ENCODE results near the gene EGFL8.
"Not testable (repeated sequence)": the region's sequence is repeated elsewhere in the genome, so short reads cannot be mapped to it uniquely, and the experiment has no call there.

The EGFL8 gene

DNA sequence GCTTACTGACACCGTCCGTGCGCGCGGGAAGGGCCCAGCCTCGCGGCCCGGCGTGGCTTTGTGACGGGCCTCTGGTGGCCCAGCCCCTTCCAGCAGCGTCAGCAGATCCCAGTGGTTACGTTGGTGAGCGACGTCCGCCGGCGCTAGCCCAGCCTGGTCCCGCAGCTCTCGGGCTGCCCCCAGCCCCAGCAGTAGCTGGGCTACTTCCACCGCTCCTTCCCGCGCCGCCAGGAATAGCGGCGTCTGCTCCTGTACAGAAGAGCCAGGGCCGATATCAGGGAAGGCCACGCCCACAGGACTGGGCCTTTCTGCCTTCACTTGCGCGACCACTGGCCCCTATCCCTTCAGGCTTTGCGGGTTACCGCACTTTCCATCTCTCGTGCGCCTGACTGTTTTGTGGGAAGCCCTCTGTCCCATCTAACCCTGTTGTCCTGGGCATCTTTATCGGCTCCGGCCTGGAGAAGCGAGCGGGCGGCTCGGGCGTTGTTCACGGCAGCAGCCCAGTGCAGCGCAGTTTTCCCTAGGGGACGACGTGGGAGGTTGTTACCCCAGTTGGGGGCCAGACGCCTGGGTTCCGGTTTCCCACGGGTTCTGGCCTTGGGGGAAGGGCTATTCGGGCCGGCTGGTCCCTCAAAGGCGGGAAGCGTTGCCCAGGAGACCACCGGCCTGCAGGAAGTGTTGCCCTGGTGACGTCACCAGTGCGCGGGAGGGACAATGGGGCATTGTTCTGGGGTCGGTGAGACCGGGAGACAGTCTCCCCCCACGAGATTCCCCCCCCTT is 31.7 kb downstream of the EGFL8 start:
- peak in 1 of 2 donors; percentile 31 for DNase-seq (ENCODE audit: low read depth in 2 of 2)

DNA sequence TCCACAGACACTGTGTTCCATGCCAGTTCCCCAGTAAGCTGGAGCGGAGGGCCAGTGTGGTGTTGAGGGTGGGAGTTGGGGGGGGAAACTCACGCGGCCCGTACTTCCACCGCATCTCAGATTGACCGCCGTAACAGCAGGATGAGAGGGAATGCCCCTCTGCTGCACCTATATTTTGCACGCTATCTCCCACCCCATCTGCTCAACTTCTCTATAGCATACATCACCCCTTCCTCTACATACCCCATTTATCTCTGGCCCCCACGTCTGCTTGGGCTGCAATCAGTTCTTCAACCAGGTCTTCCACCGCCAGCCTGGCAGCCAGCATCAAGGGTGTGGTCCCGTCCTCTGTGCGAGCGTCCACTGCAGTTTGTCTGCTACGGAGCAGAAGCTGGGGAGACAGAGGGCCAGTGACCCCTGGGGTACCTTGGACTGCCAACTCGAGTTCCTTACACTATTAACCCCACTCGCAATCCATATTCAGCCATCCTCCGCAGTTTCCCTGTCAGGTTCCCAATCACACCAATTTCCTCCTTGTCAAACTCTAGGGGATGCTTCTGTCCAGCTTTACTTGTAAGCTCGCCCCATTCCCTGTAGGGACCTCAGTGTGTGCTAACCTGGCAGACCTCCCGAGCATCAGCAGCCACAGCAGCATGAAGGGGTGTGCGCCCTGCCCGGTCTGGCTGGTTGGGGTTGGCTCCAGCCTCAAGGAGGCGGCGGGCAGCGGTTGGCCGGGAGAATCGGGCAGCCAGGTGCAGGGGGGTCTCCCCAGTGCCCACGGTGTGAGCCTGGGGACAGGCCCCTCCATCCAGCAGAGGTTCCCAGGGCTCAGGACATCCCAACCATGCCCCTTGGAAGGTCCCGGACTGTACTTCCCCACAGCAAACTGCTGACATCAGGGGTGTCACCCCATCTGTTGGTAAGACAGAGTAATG is 32.6 kb downstream of the EGFL8 start:
- no peak for DNase-seq (ENCODE audit: low read depth in 2 of 2)

DNA sequence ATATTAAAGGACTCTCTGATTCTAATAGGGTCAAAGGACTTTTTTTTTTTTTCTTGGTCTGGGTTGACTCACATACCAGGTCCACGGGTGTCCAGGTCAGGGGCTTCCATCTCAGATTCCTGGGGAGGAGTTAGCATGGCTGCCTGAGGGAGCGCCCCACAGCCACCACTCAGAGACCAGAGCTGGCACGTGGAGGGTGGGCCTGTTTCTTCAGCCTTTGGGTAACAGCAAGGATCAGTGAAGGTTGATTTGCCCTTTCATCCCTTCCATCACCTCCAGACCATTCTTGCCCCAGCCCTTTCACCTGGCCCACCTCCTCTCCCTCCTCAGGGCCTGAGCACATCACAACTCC is 33.9 kb downstream of the EGFL8 start:
- DNase-seq (ENCODE audit: low read depth in 2 of 2): no peak

DNA sequence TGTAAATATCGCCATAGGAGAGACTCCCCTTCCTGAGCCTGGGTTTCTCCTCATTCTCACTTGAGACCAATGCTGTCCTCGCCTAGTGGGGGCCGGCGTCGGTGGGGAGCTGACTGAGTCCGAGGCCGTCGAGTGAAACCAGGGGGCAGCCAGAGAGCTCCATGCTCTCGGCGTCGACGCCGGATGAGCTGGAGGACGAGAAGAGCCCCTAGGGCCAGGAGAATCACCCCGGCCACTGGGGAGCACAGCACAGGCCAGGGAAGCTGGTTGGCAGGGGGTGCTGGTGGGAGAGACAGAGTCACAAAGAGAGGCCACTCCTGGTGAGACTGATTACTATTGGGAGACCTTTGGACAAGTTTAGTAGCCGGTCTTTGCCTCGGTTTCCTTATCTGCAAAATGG is 34.5 kb downstream of the EGFL8 start:
- no peak for DNase-seq (ENCODE audit: low read depth in 2 of 2)

DNA sequence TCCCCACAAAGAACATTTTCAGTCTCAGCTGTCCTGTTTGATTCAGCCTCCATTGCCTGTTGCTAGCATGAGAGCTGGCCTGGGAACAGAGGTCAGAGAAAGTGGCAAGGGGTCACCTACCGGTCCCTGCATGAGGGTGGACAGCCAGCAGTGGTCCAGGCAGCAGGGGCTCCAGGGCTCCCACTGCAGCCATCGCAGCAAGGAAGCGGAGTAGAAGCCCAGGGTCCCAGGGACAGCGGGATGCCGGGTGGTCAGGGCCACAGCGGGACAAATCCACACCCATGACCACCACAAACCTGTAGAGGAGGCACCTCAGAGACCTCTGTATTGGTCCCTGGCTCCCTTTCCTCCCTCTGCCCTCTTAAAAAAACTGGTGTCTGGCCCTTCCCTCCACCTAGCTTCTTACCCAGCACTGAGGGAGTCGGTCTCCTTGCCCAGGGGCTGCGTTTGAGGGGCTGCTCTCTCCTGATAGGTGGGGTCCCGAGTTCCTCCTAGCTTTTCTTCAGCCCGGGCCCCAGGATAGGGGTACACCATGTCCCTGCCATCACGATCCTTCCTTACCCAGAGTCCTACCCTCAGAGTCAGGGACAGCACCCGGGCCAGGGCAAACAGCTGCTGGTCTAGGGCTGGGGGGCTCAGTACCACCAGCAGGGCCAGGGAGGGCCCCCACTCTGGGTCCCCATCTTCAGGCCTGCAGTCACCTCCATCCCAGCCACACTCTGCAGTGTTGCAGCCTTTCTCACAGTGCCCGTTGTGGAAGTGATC is 36.5 kb downstream of the EGFL8 start:
- DNase-seq (ENCODE audit: low read depth in 2 of 2): no peak

DNA sequence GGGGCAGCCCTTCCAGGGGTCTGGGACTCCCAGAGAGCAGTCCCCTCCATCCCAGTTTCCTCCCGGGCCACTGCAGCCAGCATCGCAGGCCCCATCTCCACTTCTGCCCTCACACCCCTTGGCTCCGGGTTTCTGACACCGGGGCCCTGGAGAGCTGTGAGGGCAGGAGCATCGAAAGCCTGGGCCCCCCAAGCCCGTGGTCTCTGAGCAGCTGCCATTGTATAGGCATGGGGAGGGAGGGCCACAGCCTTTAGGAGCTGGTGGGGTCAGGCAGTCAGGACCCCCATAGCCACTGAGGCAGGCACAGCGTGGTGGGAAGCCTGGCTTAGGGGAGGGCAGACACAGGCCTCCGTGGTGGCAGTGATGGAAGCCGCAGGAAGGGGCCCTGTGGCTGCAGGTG is 37.8 kb downstream of the EGFL8 start:
- no peak for DNase-seq (ENCODE audit: low read depth in 2 of 2)

DNA sequence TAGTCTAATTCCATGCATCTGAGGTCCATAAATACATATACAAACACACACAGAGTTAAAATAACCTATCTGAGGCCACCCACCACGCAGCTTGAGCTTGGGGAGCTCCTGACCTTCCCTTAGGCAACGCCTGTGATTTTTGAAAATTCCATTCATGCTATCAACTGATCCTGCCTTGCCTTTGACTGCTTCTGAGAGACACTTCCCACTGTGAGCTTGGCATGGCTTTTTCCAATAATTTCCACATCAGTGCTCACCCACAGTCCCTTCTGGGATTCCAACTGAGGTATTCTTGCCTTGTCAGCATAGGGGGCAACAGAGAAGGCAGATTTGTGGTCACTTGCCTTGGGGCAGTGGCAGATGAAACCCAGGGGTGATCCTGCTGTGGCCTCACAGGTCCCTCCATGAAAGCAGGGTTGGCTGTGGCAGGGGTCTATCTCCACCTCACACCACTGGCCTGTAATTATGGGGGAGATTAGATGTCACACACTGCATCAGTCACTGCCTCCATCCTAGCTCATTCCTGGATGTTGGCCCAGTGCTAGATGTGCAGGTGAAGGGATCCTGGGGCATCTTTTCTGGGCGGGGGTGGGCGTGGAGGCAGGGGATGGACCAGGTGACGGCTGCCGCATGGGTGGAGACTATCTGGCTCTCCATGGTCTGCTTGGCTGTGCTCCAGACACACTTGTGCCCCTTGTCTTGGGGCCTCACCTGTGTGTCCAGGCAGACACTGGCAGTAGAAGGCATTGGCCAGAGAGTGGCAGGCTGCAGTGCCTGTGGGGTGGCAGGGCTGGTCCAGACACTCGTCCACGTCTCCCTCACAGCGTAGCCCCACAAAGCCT is 39.3 kb downstream of the EGFL8 start:
- no peak for DNase-seq (ENCODE audit: low read depth in 2 of 2)

DNA sequence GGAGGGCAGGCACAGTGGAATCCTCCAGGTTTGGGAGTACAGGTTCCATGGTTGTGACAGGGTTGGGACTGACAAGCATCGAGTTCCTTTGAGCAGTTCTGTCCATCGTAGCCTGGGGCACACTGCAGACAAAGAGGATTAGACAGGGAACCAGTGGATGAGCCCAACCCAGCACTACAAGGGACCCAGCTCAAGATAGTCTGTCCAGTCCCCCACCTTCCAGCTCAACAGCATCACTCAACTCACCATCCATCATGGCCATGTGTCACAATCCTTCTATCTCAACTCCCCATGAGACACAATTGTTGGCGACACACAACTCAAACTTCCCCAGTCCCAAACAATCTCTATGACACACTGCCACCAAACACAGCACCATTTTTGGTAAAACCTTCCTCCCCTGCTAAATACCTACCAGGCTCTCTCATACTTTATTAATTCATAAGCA is 39.9 kb downstream of the EGFL8 start:
- no peak for DNase-seq (ENCODE audit: low read depth in 2 of 2)

DNA sequence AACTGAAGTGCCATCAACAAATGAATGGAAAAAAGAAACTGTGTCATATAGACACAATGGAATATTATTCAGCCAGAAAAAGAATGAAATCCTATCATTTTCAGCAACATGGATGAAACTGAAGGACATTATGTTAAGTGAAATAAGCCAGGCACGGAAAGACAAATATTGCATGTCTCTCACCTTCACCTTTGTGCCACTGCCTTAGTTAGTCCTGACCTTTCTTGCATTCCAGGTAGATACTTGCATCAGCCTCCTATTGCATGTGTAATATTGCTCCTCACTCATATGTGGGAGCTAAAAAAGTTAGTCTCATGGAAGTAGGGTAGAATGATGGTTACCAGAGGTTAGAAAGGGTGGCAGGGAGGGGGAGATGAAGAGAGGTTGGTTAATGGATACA is 44.6 kb downstream of the EGFL8 start:
- no peak for DNase-seq (ENCODE audit: low read depth in 2 of 2)

DNA sequence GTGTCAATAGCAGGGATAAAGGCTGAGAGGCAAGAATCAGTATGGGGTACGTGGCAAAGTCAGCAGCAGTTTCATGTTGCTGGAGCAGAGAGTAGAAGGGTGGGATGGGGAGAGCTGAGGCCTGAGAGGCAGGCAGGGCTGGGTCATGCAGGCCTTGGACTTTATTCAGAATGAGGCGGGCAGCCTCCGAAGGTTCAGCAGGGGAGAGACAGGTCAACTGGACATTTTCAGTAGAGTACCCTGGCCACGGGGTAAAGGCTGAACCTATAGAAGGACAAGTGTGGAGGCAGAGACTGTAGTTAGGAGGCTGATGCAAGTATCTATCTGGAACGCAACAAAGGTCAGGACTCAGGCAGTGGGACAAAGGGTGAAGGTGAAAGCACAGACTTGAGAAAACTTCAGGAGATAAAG is 45.8 kb downstream of the EGFL8 start:
- no peak for DNase-seq (ENCODE audit: low read depth in 2 of 2)

DNA sequence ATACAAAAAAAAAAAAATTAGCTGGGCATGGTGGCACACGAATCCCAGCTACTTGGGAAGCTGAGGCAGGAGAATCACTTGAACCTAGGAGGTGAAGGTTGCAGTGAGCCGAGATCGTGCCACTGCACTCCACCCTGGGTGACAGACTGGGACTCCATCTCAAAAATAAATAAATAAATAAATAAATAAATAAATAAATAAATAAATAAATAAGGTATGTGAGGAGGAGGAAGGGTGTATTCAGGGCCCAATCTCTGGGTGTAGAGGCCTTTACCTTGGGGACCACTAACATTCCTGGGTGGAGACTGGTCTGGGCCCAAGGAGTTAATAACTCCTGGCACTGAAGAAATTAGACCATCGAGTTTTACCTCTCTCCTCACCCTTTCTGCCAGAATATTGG is 47.0 kb downstream of the EGFL8 start:
- DNase-seq (ENCODE audit: low read depth in 2 of 2): not testable (repeated sequence)

DNA sequence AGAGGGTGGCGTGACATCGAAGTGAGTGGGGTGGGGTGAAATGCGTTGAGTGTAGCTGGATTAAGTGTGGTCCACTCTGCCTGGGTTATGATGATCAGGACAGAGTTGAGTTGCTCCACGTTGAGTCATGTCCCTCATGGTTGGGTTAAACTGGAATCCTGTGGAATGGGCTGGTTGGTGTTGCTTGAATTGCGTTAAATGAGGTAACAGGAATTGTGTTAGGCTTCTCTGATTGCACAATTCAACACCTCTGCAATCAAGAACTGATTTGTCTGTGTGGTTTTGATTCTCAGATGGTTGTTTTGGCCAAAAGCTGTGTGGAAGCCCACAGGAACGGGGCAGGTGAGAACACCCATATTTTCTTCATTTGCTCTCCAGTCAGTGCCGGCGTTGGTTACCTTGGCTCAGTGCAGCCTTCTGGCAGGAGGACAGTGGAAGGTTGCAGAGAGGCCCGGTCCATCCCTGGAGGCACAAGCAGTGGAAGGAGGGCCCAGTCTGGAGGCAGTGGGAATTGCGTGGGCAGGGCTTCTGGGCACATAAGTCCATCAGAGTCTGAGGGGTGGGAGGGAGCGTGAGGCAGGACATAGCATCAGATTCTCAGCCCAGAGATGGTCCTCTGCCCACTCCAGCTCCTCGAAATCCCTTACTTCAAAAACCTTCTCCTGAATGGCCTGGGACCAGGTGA is 47.8 kb downstream of the EGFL8 start:
- no peak for DNase-seq (ENCODE audit: low read depth in 2 of 2)

DNA sequence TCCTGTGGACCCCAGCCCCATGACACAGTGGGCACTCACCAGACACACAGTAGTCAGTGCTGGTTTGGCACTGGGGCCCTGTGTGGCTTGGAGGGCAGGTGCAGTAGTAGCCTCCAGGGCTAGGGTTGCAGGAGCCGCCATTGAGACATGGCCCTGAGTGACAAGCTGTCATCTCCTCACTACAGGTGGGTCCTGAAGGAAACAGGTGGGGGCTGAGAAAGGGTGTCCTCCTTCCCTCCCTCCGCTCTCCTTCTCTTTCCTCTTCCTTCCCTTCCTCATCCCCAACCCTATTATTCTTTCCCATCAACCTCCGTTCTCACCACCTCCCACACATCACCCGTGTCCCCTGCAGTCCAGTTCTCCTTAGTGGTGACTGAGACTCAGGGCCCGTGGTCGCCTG is 49.3 kb downstream of the EGFL8 start:
- no peak for DNase-seq (ENCODE audit: low read depth in 2 of 2)

DNA sequence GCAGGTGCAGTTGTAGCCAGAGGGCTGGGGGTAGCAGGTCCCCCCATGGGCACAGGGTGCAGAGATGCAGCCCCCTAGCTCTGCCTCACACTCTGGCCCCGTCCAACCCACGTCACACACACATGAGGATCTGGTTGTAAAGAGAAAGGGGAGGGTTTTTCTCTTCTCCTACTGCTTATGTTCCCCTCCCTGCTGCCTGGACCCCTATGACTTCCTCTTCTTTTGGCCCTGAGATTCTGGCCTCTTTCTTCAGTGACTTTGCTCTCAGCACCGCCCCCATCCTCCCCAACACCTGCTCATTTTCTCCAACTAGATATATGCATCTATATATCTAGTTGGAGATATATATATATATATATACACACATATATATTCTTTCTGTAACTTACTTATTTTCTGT is 49.7 kb downstream of the EGFL8 start:
- DNase-seq (ENCODE audit: low read depth in 2 of 2): no peak

DNA sequence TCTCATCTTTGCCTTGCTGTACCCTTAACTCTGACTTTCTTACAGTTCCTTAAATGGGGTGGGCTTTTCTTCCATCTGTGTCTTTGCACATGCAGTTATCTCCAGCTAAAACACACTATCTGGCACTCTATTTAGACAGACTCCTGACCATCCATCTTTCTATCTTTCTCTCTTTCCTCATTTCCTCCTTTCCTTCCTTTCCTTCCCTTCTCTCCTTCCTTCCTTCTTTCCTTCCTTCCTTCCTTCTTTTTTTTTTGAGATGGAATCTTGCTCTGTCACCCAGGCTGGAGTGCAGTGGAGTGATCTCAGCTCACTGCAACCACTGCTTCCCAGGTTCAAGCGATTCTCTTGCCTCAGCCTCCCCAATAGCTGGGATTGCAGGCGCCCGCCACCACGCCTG is 51.2 kb downstream of the EGFL8 start:
- no peak for DNase-seq (ENCODE audit: low read depth in 2 of 2)

DNA sequence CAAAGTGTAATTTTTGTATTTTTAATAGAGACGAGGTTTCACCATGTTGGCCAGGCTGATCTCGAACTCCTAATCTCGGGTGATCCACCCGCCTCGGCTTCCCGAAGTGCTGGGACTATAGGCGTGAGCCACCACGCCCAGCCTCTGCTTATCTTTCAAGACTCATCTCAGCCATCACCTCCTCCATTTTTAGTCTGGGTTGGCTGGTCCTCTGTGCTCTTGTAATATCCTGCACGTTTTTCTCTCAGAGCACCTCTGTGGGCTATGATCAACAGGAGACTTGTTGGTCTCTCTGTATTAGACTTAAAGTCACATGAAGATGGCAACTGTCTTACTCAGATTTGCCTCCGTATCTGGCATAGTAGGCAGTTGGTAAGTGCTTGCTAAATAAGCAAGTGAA is 51.9 kb downstream of the EGFL8 start:
- DNase-seq (ENCODE audit: low read depth in 2 of 2): no peak

DNA sequence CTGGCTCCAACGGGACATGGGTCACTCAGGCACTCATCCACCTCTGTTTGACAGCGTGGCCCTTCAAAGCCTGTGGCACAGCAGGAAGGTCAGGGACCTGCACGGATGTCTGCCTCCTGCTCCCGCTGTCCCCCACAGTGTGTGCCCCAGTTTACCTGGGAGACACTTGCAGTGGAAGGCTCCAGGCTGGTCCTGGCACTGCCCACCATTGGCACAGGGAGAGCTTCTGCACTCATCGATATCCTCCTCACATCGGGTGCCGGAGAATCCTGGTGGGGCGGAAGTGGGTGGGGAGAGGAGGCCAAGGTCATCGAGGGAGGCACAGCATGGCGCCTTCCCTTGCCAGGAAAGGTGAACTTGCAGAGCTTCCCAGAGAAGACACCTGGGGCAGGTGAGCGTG is 52.6 kb downstream of the EGFL8 start:
- DNase-seq (ENCODE audit: low read depth in 2 of 2): no peak
